GM23338 (cell line): ENCODE measurements around the gene CBX6.

Experiments
- CREB1 ChIP-seq: fragments of 250-450 bp; sonication (Bioruptor Pico); IDR thresholded peaks from 2 replicates; pipeline ENCODE4 v1.5.0; 2020; ENCODE audit warnings: low read depth, mild to moderate bottlenecking, moderate library complexity
- EZH2 ChIP-seq: fragments of 200-600 bp; sonication (generic); IDR thresholded peaks from one replicate; pipeline ENCODE4 v1.8.0; 2017; ENCODE audit warnings: antibody characterized with exemption, mild to moderate bottlenecking, low read depth; ENCODE audit not compliant: unreplicated experiment
- EZH2phosphoT487 ChIP-seq: fragments of 200-600 bp; sonication (generic); IDR thresholded peaks from one replicate; pipeline ENCODE4 v1.8.1; 2018; ENCODE audit warnings: antibody characterized with exemption; ENCODE audit not compliant: unreplicated experiment
- JUNB ChIP-seq: IDR thresholded peaks from one replicate; pipeline ENCODE4 v1.6.1; 2016; ENCODE audit warnings: antibody characterized with exemption; ENCODE audit not compliant: unreplicated experiment
- NANOG ChIP-seq: IDR thresholded peaks from 2 replicates; pipeline ENCODE4 v1.6.1; 2016; ENCODE audit warnings: antibody characterized with exemption, borderline replicate concordance
- POLR2AphosphoS5 ChIP-seq: IDR thresholded peaks from 2 replicates; pipeline ENCODE4 v1.6.1; 2016; ENCODE audit warnings: antibody characterized with exemption, low read depth
- STAT1 ChIP-seq: IDR thresholded peaks from one replicate; pipeline ENCODE4 v1.6.1; 2016; ENCODE audit warnings: antibody characterized with exemption; ENCODE audit not compliant: unreplicated experiment
- ZNF331 ChIP-seq: fragments of 250-450 bp; sonication (Bioruptor Pico); IDR thresholded peaks from 2 replicates; pipeline ENCODE4 v1.5.0; 2020; ENCODE audit warnings: low read depth, mild to moderate bottlenecking, moderate library complexity
- TF ChIP-seq, protein P1 (sequence below), 2 experiments: fragments of 200-600 bp in 1 of 2; sonication (generic) in 1 of 2; conservative IDR thresholded peaks; 2 replicates each; pipeline versions ENCODE4 v1.5.1 to v1.6.1; 2016 to 2017; ENCODE audit warnings: antibody characterized with exemption in 2 of 2, low read depth in 2 of 2, mild to moderate bottlenecking in 2 of 2, moderate library complexity in 1 of 2
- TF ChIP-seq, protein P2 (sequence below): fragments of 250-450 bp; sonication (Bioruptor Pico); IDR thresholded peaks from 2 replicates; pipeline ENCODE4 v1.5.0; 2020; ENCODE audit warnings: mild to moderate bottlenecking, moderate library complexity
- TF ChIP-seq, protein P3 (sequence below): IDR thresholded peaks from one replicate; pipeline ENCODE4 v1.6.1; 2018; ENCODE audit warnings: antibody characterized with exemption; ENCODE audit not compliant: unreplicated experiment
- TF ChIP-seq, protein P4 (sequence below): IDR thresholded peaks from 2 replicates; pipeline ENCODE4 v1.6.1; 2016; ENCODE audit warnings: antibody characterized with exemption

DNA sequence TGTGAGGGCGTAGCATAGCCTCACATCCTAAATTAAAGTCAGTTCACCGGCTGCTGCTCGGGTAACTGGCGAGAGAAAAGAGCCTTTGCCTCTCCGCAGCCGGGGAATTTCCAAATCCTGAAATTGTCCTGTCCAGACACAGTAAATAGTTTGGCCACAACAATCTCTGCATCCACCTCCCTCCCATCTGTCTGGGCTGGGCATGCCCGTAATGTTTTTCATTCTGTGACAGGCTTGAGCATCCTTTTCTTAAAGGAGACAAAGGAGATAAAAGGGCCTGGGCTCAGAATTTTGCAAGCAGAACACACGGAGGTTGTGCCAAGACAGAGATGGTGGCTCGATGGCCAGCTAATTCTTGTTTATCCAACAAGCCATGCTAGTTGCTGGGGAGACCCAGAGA lies 19.2 kb upstream of the CBX6 start:
- TF ChIP-seq NANOG, result no peak
- TF ChIP-seq EZH2phosphoT487, result no peak
- TF ChIP-seq, protein P1, sequence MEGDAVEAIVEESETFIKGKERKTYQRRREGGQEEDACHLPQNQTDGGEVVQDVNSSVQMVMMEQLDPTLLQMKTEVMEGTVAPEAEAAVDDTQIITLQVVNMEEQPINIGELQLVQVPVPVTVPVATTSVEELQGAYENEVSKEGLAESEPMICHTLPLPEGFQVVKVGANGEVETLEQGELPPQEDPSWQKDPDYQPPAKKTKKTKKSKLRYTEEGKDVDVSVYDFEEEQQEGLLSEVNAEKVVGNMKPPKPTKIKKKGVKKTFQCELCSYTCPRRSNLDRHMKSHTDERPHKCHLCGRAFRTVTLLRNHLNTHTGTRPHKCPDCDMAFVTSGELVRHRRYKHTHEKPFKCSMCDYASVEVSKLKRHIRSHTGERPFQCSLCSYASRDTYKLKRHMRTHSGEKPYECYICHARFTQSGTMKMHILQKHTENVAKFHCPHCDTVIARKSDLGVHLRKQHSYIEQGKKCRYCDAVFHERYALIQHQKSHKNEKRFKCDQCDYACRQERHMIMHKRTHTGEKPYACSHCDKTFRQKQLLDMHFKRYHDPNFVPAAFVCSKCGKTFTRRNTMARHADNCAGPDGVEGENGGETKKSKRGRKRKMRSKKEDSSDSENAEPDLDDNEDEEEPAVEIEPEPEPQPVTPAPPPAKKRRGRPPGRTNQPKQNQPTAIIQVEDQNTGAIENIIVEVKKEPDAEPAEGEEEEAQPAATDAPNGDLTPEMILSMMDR (conservative IDR thresholded peaks at IDR 0.05; ENCODE audit: low read depth in 2 of 2), result no peak
- TF ChIP-seq POLR2AphosphoS5, result no peak
- TF ChIP-seq, protein P2, sequence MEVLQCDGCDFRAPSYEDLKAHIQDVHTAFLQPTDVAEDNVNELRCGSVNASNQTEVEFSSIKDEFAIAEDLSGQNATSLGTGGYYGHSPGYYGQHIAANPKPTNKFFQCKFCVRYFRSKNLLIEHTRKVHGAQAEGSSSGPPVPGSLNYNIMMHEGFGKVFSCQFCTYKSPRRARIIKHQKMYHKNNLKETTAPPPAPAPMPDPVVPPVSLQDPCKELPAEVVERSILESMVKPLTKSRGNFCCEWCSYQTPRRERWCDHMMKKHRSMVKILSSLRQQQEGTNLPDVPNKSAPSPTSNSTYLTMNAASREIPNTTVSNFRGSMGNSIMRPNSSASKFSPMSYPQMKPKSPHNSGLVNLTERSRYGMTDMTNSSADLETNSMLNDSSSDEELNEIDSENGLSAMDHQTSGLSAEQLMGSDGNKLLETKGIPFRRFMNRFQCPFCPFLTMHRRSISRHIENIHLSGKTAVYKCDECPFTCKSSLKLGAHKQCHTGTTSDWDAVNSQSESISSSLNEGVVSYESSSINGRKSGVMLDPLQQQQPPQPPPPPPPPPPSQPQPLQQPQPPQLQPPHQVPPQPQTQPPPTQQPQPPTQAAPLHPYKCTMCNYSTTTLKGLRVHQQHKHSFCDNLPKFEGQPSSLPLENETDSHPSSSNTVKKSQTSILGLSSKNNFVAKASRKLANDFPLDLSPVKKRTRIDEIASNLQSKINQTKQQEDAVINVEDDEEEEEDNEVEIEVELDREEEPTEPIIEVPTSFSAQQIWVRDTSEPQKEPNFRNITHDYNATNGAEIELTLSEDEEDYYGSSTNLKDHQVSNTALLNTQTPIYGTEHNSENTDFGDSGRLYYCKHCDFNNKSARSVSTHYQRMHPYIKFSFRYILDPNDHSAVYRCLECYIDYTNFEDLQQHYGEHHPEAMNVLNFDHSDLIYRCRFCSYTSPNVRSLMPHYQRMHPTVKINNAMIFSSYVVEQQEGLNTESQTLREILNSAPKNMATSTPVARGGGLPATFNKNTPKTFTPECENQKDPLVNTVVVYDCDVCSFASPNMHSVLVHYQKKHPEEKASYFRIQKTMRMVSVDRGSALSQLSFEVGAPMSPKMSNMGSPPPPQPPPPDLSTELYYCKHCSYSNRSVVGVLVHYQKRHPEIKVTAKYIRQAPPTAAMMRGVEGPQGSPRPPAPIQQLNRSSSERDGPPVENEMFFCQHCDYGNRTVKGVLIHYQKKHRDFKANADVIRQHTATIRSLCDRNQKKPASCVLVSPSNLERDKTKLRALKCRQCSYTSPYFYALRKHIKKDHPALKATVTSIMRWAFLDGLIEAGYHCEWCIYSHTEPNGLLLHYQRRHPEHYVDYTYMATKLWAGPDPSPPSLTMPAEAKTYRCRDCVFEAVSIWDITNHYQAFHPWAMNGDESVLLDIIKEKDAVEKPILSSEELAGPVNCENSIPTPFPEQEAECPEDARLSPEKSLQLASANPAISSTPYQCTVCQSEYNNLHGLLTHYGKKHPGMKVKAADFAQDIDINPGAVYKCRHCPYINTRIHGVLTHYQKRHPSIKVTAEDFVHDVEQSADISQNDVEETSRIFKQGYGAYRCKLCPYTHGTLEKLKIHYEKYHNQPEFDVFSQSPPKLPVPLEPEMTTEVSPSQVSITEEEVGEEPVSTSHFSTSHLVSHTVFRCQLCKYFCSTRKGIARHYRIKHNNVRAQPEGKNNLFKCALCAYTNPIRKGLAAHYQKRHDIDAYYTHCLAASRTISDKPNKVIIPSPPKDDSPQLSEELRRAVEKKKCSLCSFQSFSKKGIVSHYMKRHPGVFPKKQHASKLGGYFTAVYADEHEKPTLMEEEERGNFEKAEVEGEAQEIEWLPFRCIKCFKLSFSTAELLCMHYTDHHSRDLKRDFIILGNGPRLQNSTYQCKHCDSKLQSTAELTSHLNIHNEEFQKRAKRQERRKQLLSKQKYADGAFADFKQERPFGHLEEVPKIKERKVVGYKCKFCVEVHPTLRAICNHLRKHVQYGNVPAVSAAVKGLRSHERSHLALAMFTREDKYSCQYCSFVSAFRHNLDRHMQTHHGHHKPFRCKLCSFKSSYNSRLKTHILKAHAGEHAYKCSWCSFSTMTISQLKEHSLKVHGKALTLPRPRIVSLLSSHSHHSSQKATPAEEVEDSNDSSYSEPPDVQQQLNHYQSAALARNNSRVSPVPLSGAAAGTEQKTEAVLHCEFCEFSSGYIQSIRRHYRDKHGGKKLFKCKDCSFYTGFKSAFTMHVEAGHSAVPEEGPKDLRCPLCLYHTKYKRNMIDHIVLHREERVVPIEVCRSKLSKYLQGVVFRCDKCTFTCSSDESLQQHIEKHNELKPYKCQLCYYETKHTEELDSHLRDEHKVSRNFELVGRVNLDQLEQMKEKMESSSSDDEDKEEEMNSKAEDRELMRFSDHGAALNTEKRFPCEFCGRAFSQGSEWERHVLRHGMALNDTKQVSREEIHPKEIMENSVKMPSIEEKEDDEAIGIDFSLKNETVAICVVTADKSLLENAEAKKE (CRISPR knock-in tag), result no peak
- TF ChIP-seq, protein P3, sequence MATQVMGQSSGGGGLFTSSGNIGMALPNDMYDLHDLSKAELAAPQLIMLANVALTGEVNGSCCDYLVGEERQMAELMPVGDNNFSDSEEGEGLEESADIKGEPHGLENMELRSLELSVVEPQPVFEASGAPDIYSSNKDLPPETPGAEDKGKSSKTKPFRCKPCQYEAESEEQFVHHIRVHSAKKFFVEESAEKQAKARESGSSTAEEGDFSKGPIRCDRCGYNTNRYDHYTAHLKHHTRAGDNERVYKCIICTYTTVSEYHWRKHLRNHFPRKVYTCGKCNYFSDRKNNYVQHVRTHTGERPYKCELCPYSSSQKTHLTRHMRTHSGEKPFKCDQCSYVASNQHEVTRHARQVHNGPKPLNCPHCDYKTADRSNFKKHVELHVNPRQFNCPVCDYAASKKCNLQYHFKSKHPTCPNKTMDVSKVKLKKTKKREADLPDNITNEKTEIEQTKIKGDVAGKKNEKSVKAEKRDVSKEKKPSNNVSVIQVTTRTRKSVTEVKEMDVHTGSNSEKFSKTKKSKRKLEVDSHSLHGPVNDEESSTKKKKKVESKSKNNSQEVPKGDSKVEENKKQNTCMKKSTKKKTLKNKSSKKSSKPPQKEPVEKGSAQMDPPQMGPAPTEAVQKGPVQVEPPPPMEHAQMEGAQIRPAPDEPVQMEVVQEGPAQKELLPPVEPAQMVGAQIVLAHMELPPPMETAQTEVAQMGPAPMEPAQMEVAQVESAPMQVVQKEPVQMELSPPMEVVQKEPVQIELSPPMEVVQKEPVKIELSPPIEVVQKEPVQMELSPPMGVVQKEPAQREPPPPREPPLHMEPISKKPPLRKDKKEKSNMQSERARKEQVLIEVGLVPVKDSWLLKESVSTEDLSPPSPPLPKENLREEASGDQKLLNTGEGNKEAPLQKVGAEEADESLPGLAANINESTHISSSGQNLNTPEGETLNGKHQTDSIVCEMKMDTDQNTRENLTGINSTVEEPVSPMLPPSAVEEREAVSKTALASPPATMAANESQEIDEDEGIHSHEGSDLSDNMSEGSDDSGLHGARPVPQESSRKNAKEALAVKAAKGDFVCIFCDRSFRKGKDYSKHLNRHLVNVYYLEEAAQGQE, result no peak
- TF ChIP-seq EZH2, result no peak
- no peak for TF ChIP-seq STAT1
- no peak for TF ChIP-seq CREB1
- no peak for TF ChIP-seq JUNB
- TF ChIP-seq ZNF331 (CRISPR knock-in tag), result no peak
- TF ChIP-seq, protein P4, sequence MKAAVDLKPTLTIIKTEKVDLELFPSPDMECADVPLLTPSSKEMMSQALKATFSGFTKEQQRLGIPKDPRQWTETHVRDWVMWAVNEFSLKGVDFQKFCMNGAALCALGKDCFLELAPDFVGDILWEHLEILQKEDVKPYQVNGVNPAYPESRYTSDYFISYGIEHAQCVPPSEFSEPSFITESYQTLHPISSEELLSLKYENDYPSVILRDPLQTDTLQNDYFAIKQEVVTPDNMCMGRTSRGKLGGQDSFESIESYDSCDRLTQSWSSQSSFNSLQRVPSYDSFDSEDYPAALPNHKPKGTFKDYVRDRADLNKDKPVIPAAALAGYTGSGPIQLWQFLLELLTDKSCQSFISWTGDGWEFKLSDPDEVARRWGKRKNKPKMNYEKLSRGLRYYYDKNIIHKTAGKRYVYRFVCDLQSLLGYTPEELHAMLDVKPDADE, result no peak
